EH (cell line): ENCODE measurements around the gene CHN2.
"Not testable (repeated sequence)": the region's sequence is repeated elsewhere in the genome, so short reads cannot be mapped to it uniquely, and the experiment has no call there.

Source experiments
- DNase-seq: peaks from one replicate; pipeline ENCODE4 v3.0.0-alpha.2; 2015; ENCODE audit warnings: low read depth

The CHN2 gene

GRCh38 chr7:29256693-29257002 is 62.1 kb downstream of the CHN2 start:
- no peak for DNase-seq

GRCh38 chr7:29258951-29259350 is 64.4 kb downstream of the CHN2 start:
- DNase-seq: no peak

- no peak for DNase-seq
Observed at GRCh38 chr7:29262191-29262917, 67.8 kb downstream of the CHN2 start.

GRCh38 chr7:29263601-29264207 is 69.1 kb downstream of the CHN2 start:
- DNase-seq: not testable (repeated sequence)

GRCh38 chr7:29265208-29265923 is 70.8 kb downstream of the CHN2 start:
- no peak for DNase-seq

GRCh38 chr7:29269935-29270334 is 75.4 kb downstream of the CHN2 start:
- no peak for DNase-seq

GRCh38 chr7:29270594-29271318 is 76.2 kb downstream of the CHN2 start:
- DNase-seq: no peak

- no peak for DNase-seq
Observed at GRCh38 chr7:29271319-29271658, 76.7 kb downstream of the CHN2 start.

GRCh38 chr7:29272057-29272456 is 77.5 kb downstream of the CHN2 start:
- DNase-seq: no peak

GRCh38 chr7:29274146-29275017 is 79.8 kb downstream of the CHN2 start:
- no peak for DNase-seq

- no peak for DNase-seq
Observed at GRCh38 chr7:29275018-29275318, 80.4 kb downstream of the CHN2 start.

GRCh38 chr7:29275493-29275892 is 80.9 kb downstream of the CHN2 start:
- no peak for DNase-seq

- DNase-seq: no peak
Observed at GRCh38 chr7:29276199-29276598, 81.6 kb downstream of the CHN2 start.

- no peak for DNase-seq
Observed at GRCh38 chr7:29276806-29277205, 82.2 kb downstream of the CHN2 start.

GRCh38 chr7:29277436-29278215 is 83.1 kb downstream of the CHN2 start:
- DNase-seq: no peak

- DNase-seq: no peak
Observed at GRCh38 chr7:29278337-29279069, 83.9 kb downstream of the CHN2 start.

- no peak for DNase-seq
Observed at GRCh38 chr7:29281782-29282541, 87.4 kb downstream of the CHN2 start.

GRCh38 chr7:29282819-29283414 is 88.3 kb downstream of the CHN2 start:
- DNase-seq: no peak

- no peak for DNase-seq
Observed at GRCh38 chr7:29284696-29285443, 90.3 kb downstream of the CHN2 start.
